SK-N-SH treated with all-trans-retinoic acid at 6 μM for 48 hours (cell line): Measurements from ENCODE around the gene CFAP74.

Source experiments
- ATAC-seq: fragments of 200-7000 bp; cut with Tn5 transposase; 3 replicates; pipeline ENCODE4 v1.9.1; 2020; ENCODE audit warnings: mild to moderate bottlenecking, moderate library complexity
- ARNTL ChIP-seq: fragments of 450-650 bp; formaldehyde crosslinking; IDR thresholded peaks from 2 replicates; pipeline ENCODE4 v1.5.0; 2020; ENCODE audit warnings: low read depth, mild to moderate bottlenecking, moderate library complexity, borderline replicate concordance
- BACH2 ChIP-seq: fragments of 250-450 bp; sonication (Bioruptor Pico); IDR thresholded peaks from 2 replicates; pipeline ENCODE4 v1.9.0; 2021; ENCODE audit warnings: mild to moderate bottlenecking, borderline replicate concordance
- CSDC2 ChIP-seq: fragments of 250-450 bp; sonication (Bioruptor Pico); IDR thresholded peaks from 2 replicates; pipeline ENCODE4 v1.5.0; 2020; ENCODE audit warnings: mild to moderate bottlenecking, moderate library complexity
- CSRNP3 ChIP-seq: fragments of 250-450 bp; sonication (Bioruptor Pico); IDR thresholded peaks from 2 replicates; pipeline ENCODE4 v1.5.1; 2021; ENCODE audit warnings: mild to moderate bottlenecking, moderate library complexity
- ESRRG ChIP-seq: fragments of 250-450 bp; sonication (Bioruptor Pico); IDR thresholded peaks from 2 replicates; pipeline ENCODE4 v1.6.1; 2021; ENCODE audit warnings: mild to moderate bottlenecking
- GLIS3 ChIP-seq: fragments of 250-450 bp; sonication (Bioruptor Pico); IDR thresholded peaks from 2 replicates; pipeline ENCODE4 v1.5.0; 2020; ENCODE audit warnings: mild to moderate bottlenecking, moderate library complexity
- OSR1 ChIP-seq: fragments of 250-450 bp; sonication (Bioruptor Pico); IDR thresholded peaks from 2 replicates; pipeline ENCODE4 v1.8.0; 2022; ENCODE audit warnings: moderate library complexity, mild to moderate bottlenecking, inconsistent platforms
- PATZ1 ChIP-seq: fragments of 250-450 bp; sonication (Bioruptor Pico); IDR thresholded peaks from 2 replicates; pipeline ENCODE4 v1.8.0; 2020; ENCODE audit warnings: mild to moderate bottlenecking, moderate library complexity, borderline replicate concordance
- POU6F1 ChIP-seq: fragments of 250-450 bp; sonication (Bioruptor Pico); IDR thresholded peaks from 2 replicates; pipeline ENCODE4 v1.8.0; 2021; ENCODE audit warnings: low read depth, mild to moderate bottlenecking, moderate library complexity, borderline replicate concordance
- RARB ChIP-seq: fragments of 250-450 bp; sonication (Bioruptor Pico); IDR thresholded peaks from 2 replicates; pipeline ENCODE4 v1.8.0; 2021; ENCODE audit warnings: mild to moderate bottlenecking, moderate library complexity
- SNAI2 ChIP-seq: fragments of 250-450 bp; sonication (Bioruptor Pico); IDR thresholded peaks from 2 replicates; pipeline ENCODE4 v1.5.0; 2020; ENCODE audit warnings: mild to moderate bottlenecking, moderate library complexity
- TCF4 ChIP-seq: fragments of 250-450 bp; sonication (Bioruptor Pico); IDR thresholded peaks from 2 replicates; pipeline ENCODE4 v1.8.0; 2021; ENCODE audit warnings: mild to moderate bottlenecking, moderate library complexity, borderline replicate concordance
- TOX ChIP-seq: fragments of 250-450 bp; sonication (Bioruptor Pico); IDR thresholded peaks from 2 replicates; pipeline ENCODE4 v1.8.0; 2021; ENCODE audit warnings: mild to moderate bottlenecking, moderate library complexity, borderline replicate concordance
- TSHZ2 ChIP-seq: fragments of 250-450 bp; sonication (Bioruptor Pico); IDR thresholded peaks from 2 replicates; pipeline ENCODE4 v1.5.0; 2020; ENCODE audit warnings: mild to moderate bottlenecking, moderate library complexity
- ZC3H10 ChIP-seq: fragments of 250-450 bp; sonication (Bioruptor Pico); IDR thresholded peaks from 2 replicates; pipeline ENCODE4 v1.5.1; 2021; ENCODE audit warnings: mild to moderate bottlenecking, moderate library complexity
- ZFP3 ChIP-seq: fragments of 250-450 bp; sonication (Bioruptor Pico); IDR thresholded peaks from 2 replicates; pipeline ENCODE4 v1.5.0; 2020; ENCODE audit warnings: mild to moderate bottlenecking, moderate library complexity
- ZFP30 ChIP-seq: fragments of 450-650 bp; formaldehyde crosslinking; IDR thresholded peaks from 2 replicates; pipeline ENCODE4 v1.5.0; 2022; ENCODE audit warnings: mild to moderate bottlenecking, moderate library complexity
- ZNF70 ChIP-seq: fragments of 450-650 bp; formaldehyde crosslinking; IDR thresholded peaks from 2 replicates; pipeline ENCODE4 v1.5.0; 2020; ENCODE audit warnings: mild to moderate bottlenecking, moderate library complexity
- ZNF8 ChIP-seq: fragments of 450-650 bp; formaldehyde crosslinking; IDR thresholded peaks from 2 replicates; pipeline ENCODE4 v1.5.0; 2020; ENCODE audit warnings: mild to moderate bottlenecking, moderate library complexity

Gene CFAP74

GRCh38 chr1:1926346-1926811 is 77.2 kb downstream of the CFAP74 start:
- no peak for ATAC-seq
- TF ChIP-seq OSR1 (CRISPR knock-in tag) (no peak), POU6F1 (no peak), TOX (CRISPR knock-in tag) (no peak), SNAI2 (no peak), ZNF70 (no peak), BACH2 (CRISPR knock-in tag) (no peak), ZC3H10 (CRISPR knock-in tag) (no peak), PATZ1 (CRISPR knock-in tag) (no peak), RARB (CRISPR knock-in tag) (no peak), ZFP3 (CRISPR knock-in tag) (no peak), ARNTL (CRISPR knock-in tag) (no peak), TCF4 (CRISPR knock-in tag) (no peak), TSHZ2 (no peak), ZFP30 (CRISPR knock-in tag) (no peak), ZNF8 (CRISPR knock-in tag) (no peak)

GRCh38 chr1:1925437-1926345 is 77.9 kb downstream of the CFAP74 start:
- ATAC-seq, result no peak
- TF ChIP-seq CSDC2 (CRISPR knock-in tag) (no peak), ZNF70 (no peak), ZFP30 (CRISPR knock-in tag) (no peak), TSHZ2 (no peak), TCF4 (CRISPR knock-in tag) (no peak), CSRNP3 (no peak)

- no peak for ATAC-seq
- TF ChIP-seq ESRRG (CRISPR knock-in tag), result no peak
- TF ChIP-seq POU6F1, result no peak
- no peak for TF ChIP-seq TCF4 (CRISPR knock-in tag)
- no peak for TF ChIP-seq TSHZ2
- no peak for TF ChIP-seq GLIS3 (CRISPR knock-in tag)
- no peak for TF ChIP-seq ZC3H10 (CRISPR knock-in tag)
- TF ChIP-seq ZNF8 (CRISPR knock-in tag), result no peak
- TF ChIP-seq CSDC2 (CRISPR knock-in tag), result no peak
- TF ChIP-seq TOX (CRISPR knock-in tag), result no peak
- TF ChIP-seq RARB (CRISPR knock-in tag), result no peak
These were observed 78.7 kb downstream of the CFAP74 start for GRCh38 chr1:1924849-1925248.
